SK-N-SH (cell line): ENCODE measurements around the gene SLC28A3. TPM values are rescaled to one million over a fixed set of nuclear protein-coding genes. Genes with fewer than 3 reads are reported as not detected.

ENCODE experiments used
- CTCF ChIA-PET: fragments of 300-600, 350-600 bp; formaldehyde crosslinking; extraction: SDS; loops from one replicate; lab custom pipeline; 2021; lab: Yijun Ruan, JAX
- POLR2A ChIA-PET: fragments of 350-600 bp; sonication (Branson Sonifier 250); formaldehyde crosslinking; extraction: SDS; loops from one replicate; lab custom pipeline; 2020; ENCODE audit warnings: antibody characterized with exemption, inconsistent platforms; lab: Yijun Ruan, JAX
- DNase-seq: peaks from one replicate; pipeline ENCODE4 v3.0.0; 2012
- H2AFZ ChIP-seq: fragments of 200-600 bp; sonication (generic); 2 replicates; pipeline ENCODE4 v1.8.1; 2016; ENCODE audit warnings: antibody characterized with exemption, mild to moderate bottlenecking, low read depth
- H3F3A ChIP-seq: fragments of 200-600 bp; sonication (generic); replicated peaks from 2 replicates; pipeline ENCODE3; 2016; ENCODE audit warnings: antibody characterized with exemption, mild to moderate bottlenecking; ENCODE audit not compliant: insufficient read depth
- H3K27ac ChIP-seq, 2 experiments: fragments of 200-500 bp in 1 of 2; fragments of 200-600 bp in 1 of 2; sonication (Bioruptor generic) in 1 of 2; sonication (generic), shearing (Covaris generic) in 1 of 2; 2 replicates each; pipeline versions ENCODE4 v1.5.1 to v1.6.1; 2014 to 2016; ENCODE audit warnings: low read depth in 2 of 2, inconsistent platforms in 1 of 2, low read length in 1 of 2, mild to moderate bottlenecking in 1 of 2, mixed read lengths in 1 of 2
- H3K27me3 ChIP-seq: fragments of 200-600 bp; sonication (generic), shearing (Covaris generic); 2 replicates; pipeline ENCODE4 v1.6.1; 2016; ENCODE audit warnings: mixed run types; ENCODE audit not compliant: insufficient read depth
- H3K36me3 ChIP-seq, 2 experiments: fragments of 200-500 bp in 1 of 2; fragments of 200-600 bp in 1 of 2; sonication (Bioruptor generic) in 1 of 2; sonication (generic) in 1 of 2; replicated peaks in 1 of 2; 2 replicates each; pipeline versions ENCODE3 to v1.5.1; 2014 to 2016; ENCODE audit warnings: low read length in 1 of 2, mild to moderate bottlenecking in 1 of 2; ENCODE audit not compliant: insufficient read depth in 2 of 2, control insufficient read depth in 1 of 2
- H3K4me1 ChIP-seq, 2 experiments: fragments of 200-500 bp in 1 of 2; fragments of 200-600 bp in 1 of 2; sonication (Bioruptor generic) in 1 of 2; sonication (generic), shearing (Covaris generic) in 1 of 2; 2 replicates each; pipeline versions ENCODE4 v1.5.1 to v1.6.1; 2014 to 2016; ENCODE audit warnings: low read depth in 1 of 2, low read length in 1 of 2, mixed run types in 1 of 2; ENCODE audit not compliant: insufficient read depth in 2 of 2, control insufficient read depth in 1 of 2
- H3K4me2 ChIP-seq: fragments of 200-600 bp; sonication (generic), shearing (Covaris generic); 2 replicates; pipeline ENCODE4 v1.6.1; 2017; ENCODE audit warnings: mixed run types
- H3K4me3 ChIP-seq, 2 experiments: fragments of 200-500 bp in 1 of 2; fragments of 200-600 bp in 1 of 2; sonication (Bioruptor generic) in 1 of 2; sonication (generic), shearing (Covaris generic) in 1 of 2; 2 replicates each; pipeline versions ENCODE4 v1.5.1 to v1.8.1; 2014 to 2016; ENCODE audit warnings: low read depth in 2 of 2, inconsistent platforms in 1 of 2, low read length in 1 of 2, mild to moderate bottlenecking in 1 of 2, mixed read lengths in 1 of 2, moderate library complexity in 1 of 2
- H3K79me2 ChIP-seq: fragments of 200-600 bp; sonication (generic); 2 replicates; pipeline ENCODE4 v1.8.1; 2017; ENCODE audit warnings: mild to moderate bottlenecking; ENCODE audit not compliant: insufficient read depth
- H3K9ac ChIP-seq: fragments of 200-600 bp; sonication (generic); 2 replicates; pipeline ENCODE4 v1.6.1; 2017; ENCODE audit warnings: mixed run types
- H3K9me2 ChIP-seq: fragments of 200-600 bp; sonication (generic); 2 replicates; pipeline ENCODE4 v1.6.1; 2017; ENCODE audit warnings: mixed run types
- H3K9me3 ChIP-seq: fragments of 200-600 bp; sonication (generic); 2 replicates; pipeline ENCODE4 v1.6.1; 2017; ENCODE audit warnings: mixed run types, mild to moderate bottlenecking, moderate library complexity
- H4K20me1 ChIP-seq: fragments of 200-600 bp; sonication (generic); 2 replicates; pipeline ENCODE4 v1.6.1; 2017; ENCODE audit warnings: mild to moderate bottlenecking, mixed run types; ENCODE audit not compliant: insufficient read depth
- CHD2 ChIP-seq: fragments of 150-350 bp; IDR thresholded peaks from 2 replicates; pipeline ENCODE4 v1.6.1; 2018; ENCODE audit warnings: low read length; ENCODE audit not compliant: partially characterized antibody
- CTCF ChIP-seq: fragments of 200-600 bp; sonication (generic); IDR thresholded peaks from 2 replicates; pipeline ENCODE4 v1.6.1; 2017; ENCODE audit warnings: antibody characterized with exemption, mild to moderate bottlenecking, moderate library complexity
- ELF1 ChIP-seq: IDR thresholded peaks from 2 replicates; pipeline ENCODE4 v1.4.0; 2012
- EZH2phosphoT487 ChIP-seq: fragments of 200-600 bp; sonication (generic); IDR thresholded peaks from 2 replicates; pipeline ENCODE4 v1.6.1; 2017; ENCODE audit warnings: low read depth, mixed run types, mild to moderate bottlenecking, antibody characterized with exemption, moderate library complexity, borderline replicate concordance
- FOSL2 ChIP-seq: IDR thresholded peaks from 2 replicates; pipeline ENCODE4 v1.4.0; 2012; ENCODE audit warnings: low read depth, mild to moderate bottlenecking, moderate library complexity, borderline replicate concordance
- GABPA ChIP-seq: IDR thresholded peaks from 2 replicates; pipeline ENCODE4 v1.4.0; 2012; ENCODE audit warnings: low read depth, mild to moderate bottlenecking
- GATA2 ChIP-seq: sonication (generic); formaldehyde crosslinking; IDR thresholded peaks from 2 replicates; pipeline ENCODE4 v1.5.0; 2020; ENCODE audit warnings: mild to moderate bottlenecking, missing genetic modification reagents
- NRF1 ChIP-seq: IDR thresholded peaks from 2 replicates; pipeline ENCODE4 v1.6.1; 2012; ENCODE audit warnings: low read depth, mild to moderate bottlenecking, low read length
- POLR2AphosphoS5 ChIP-seq: IDR thresholded peaks from 2 replicates; pipeline ENCODE4 v1.6.1; 2012; ENCODE audit warnings: low read depth, low read length
- RCOR1 ChIP-seq: fragments of 150-350 bp; IDR thresholded peaks from 2 replicates; pipeline ENCODE4 v1.6.1; 2017; ENCODE audit warnings: antibody characterized with exemption, low read length
- SIN3A ChIP-seq: IDR thresholded peaks from 2 replicates; pipeline ENCODE4 v1.6.1; 2012; ENCODE audit warnings: low read depth, mild to moderate bottlenecking, low read length, moderate library complexity, borderline replicate concordance
- SMC3 ChIP-seq: IDR thresholded peaks from 2 replicates; pipeline ENCODE4 v1.6.1; 2012; ENCODE audit warnings: low read depth, low read length, improper control_type of control experiment
- TEAD4 ChIP-seq: IDR thresholded peaks from 2 replicates; pipeline ENCODE4 v1.4.0; 2012; ENCODE audit warnings: mild to moderate bottlenecking, borderline replicate concordance; ENCODE audit not compliant: insufficient read depth
- YY1 ChIP-seq: IDR thresholded peaks from 2 replicates; pipeline ENCODE4 v1.4.0; 2012; ENCODE audit warnings: low read depth, mild to moderate bottlenecking
- WGBS: methylation state at CpG from one replicate; pipeline ENCODE4 v1.1.6; 2017; ENCODE audit warnings: low lambda C conversion rate; 5-methylcytosine and 5-hydroxymethylcytosine counted together
- polyA plus RNA-seq, 3 experiments: library from polyadenylated mRNA; depleted of rRNA; stranded (reverse); fragments of >200 nt; gene quantifications; 2 replicates each; pipeline ENCODE4 v1.2.3, GENCODE V29; 2012
- TF ChIP-seq, protein P1 (sequence below): fragments of 150-350 bp; IDR thresholded peaks from 2 replicates; pipeline ENCODE4 v1.6.1; 2016; ENCODE audit warnings: mild to moderate bottlenecking, low read depth, low read length
- TF ChIP-seq, protein P2 (sequence below): fragments of 150-350 bp; IDR thresholded peaks from 2 replicates; pipeline ENCODE4 v1.6.1; 2017; ENCODE audit warnings: antibody characterized with exemption, low read length, low read depth, borderline replicate concordance
- TF ChIP-seq, protein P3 (sequence below): IDR thresholded peaks from 2 replicates; pipeline ENCODE4 v1.6.1; 2012; ENCODE audit warnings: mild to moderate bottlenecking, low read depth, low read length, moderate library complexity
- TF ChIP-seq, protein P4 (sequence below): IDR thresholded peaks from 2 replicates; pipeline ENCODE4; 2012

The SLC28A3 gene
- polyA plus RNA-seq, 1 of the 3 experiments (the other 2 are of a cell fraction) = 0.23 TPM

DNA sequence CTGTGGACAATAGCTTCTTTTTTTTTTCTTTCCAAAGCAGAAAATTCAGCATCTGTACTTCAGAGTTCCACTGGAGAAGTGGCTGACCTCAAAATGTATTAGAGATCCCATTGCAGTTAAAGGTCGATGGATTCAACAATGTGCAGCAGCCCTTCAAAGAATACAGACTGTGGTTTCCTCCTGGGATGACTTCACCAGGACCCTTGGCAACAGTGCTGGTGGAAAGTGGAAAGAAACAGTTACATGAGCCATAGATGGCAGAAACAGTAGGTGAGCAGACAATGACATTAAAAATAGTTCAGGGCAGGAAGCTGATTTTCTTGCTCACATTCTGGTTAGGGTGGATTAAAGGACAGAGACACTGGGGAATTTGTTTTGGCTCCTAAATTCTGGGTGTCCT, 62.4 kb downstream of the SLC28A3 start:
- H3K4me3 ChIP-seq = no peak overlapping the region
- no peak overlapping the region for H2AFZ ChIP-seq
- H3F3A ChIP-seq = no peaks in the 10 kb centered on the region
- peak overlapping the region in 1 of 2 experiments; percentile 19; a peak in 1 of 4 replicates for H3K27ac ChIP-seq
- H3K4me2 ChIP-seq = no peak overlapping the region
- H3K9ac ChIP-seq = no peak overlapping the region
- no peaks in the 10 kb centered on the region for H3K9me3 ChIP-seq
- POLR2A ChIA-PET = no interaction called here
- TF ChIP-seq NRF1 (no peak), YY1 (no peak), SIN3A (no peak), TEAD4 (no peak), GATA2 (CRISPR knock-in tag) (no peak), GABPA (no peak), POLR2AphosphoS5 (no peak)
- TF ChIP-seq, protein P1, sequence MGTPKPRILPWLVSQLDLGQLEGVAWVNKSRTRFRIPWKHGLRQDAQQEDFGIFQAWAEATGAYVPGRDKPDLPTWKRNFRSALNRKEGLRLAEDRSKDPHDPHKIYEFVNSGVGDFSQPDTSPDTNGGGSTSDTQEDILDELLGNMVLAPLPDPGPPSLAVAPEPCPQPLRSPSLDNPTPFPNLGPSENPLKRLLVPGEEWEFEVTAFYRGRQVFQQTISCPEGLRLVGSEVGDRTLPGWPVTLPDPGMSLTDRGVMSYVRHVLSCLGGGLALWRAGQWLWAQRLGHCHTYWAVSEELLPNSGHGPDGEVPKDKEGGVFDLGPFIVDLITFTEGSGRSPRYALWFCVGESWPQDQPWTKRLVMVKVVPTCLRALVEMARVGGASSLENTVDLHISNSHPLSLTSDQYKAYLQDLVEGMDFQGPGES = no peak
- TF ChIP-seq, all 33 proteins: peak for 0
- 0 out of 4 replicates have a peak, but pooled peaks cover 0 to 7% of the 10 kb centered on the region in 2 experiments for H3K4me1 ChIP-seq
- no peaks in the 10 kb centered on the region for H3K79me2 ChIP-seq
- no peaks in the 10 kb centered on the region for H3K27me3 ChIP-seq
- no peaks in the 10 kb centered on the region for H3K36me3 ChIP-seq
- no peaks in the 10 kb centered on the region for H3K9me2 ChIP-seq
- 68% methylated on average over 1 of the region's 1 CpG for WGBS
- H4K20me1 ChIP-seq = no peaks in the 10 kb centered on the region
- CTCF ChIA-PET = interaction anchor here (2.0 to 2.9 kb wide), 2 partner anchors 17 to 341 kb away, joined by 7 to 15 read pairs; no protein-coding TSS in a partner anchor
- DNase-seq = no peak

GRCh38 chr9:84277646-84278045, 62.9 kb downstream of the SLC28A3 start:
- CTCF ChIA-PET = interaction anchor here (2.0 to 2.9 kb wide), 2 partner anchors 17 to 340 kb away, joined by 7 to 15 read pairs; no protein-coding TSS in a partner anchor
- Histone ChIP-seq H3K79me2 (no peaks in the 10 kb centered on the region), H3F3A (no peaks in the 10 kb centered on the region), H3K9me2 (no peaks in the 10 kb centered on the region), H3K27ac (0 out of 4 replicates have a peak overlapping the region, but pooled peaks of 1 of the 2 experiments have one; percentile 19), H2AFZ (no peak overlapping the region), H3K4me1 (0 out of 4 replicates have a peak, but pooled peaks cover 0 to 7% of the 10 kb centered on the region in 2 experiments), H4K20me1 (no peaks in the 10 kb centered on the region), H3K27me3 (no peaks in the 10 kb centered on the region), H3K9ac (no peak overlapping the region), H3K4me3 (no peak overlapping the region), H3K36me3 (no peaks in the 10 kb centered on the region), H3K4me2 (no peak overlapping the region), H3K9me3 (no peaks in the 10 kb centered on the region)
- DNase-seq = no peak
- WGBS = 76% methylated on average over 3 of the region's 3 CpGs
- POLR2A ChIA-PET = no interaction called here
- TF ChIP-seq, protein P2, sequence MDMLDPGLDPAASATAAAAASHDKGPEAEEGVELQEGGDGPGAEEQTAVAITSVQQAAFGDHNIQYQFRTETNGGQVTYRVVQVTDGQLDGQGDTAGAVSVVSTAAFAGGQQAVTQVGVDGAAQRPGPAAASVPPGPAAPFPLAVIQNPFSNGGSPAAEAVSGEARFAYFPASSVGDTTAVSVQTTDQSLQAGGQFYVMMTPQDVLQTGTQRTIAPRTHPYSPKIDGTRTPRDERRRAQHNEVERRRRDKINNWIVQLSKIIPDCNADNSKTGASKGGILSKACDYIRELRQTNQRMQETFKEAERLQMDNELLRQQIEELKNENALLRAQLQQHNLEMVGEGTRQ = no peak
- TF ChIP-seq SMC3 = no peak
- no peak for TF ChIP-seq RCOR1
- no peak for TF ChIP-seq FOSL2
- no peak for TF ChIP-seq NRF1
- TF ChIP-seq EZH2phosphoT487 = no peak
- no peak for TF ChIP-seq ELF1
- TF ChIP-seq, protein P3, sequence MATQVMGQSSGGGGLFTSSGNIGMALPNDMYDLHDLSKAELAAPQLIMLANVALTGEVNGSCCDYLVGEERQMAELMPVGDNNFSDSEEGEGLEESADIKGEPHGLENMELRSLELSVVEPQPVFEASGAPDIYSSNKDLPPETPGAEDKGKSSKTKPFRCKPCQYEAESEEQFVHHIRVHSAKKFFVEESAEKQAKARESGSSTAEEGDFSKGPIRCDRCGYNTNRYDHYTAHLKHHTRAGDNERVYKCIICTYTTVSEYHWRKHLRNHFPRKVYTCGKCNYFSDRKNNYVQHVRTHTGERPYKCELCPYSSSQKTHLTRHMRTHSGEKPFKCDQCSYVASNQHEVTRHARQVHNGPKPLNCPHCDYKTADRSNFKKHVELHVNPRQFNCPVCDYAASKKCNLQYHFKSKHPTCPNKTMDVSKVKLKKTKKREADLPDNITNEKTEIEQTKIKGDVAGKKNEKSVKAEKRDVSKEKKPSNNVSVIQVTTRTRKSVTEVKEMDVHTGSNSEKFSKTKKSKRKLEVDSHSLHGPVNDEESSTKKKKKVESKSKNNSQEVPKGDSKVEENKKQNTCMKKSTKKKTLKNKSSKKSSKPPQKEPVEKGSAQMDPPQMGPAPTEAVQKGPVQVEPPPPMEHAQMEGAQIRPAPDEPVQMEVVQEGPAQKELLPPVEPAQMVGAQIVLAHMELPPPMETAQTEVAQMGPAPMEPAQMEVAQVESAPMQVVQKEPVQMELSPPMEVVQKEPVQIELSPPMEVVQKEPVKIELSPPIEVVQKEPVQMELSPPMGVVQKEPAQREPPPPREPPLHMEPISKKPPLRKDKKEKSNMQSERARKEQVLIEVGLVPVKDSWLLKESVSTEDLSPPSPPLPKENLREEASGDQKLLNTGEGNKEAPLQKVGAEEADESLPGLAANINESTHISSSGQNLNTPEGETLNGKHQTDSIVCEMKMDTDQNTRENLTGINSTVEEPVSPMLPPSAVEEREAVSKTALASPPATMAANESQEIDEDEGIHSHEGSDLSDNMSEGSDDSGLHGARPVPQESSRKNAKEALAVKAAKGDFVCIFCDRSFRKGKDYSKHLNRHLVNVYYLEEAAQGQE = no peak
- TF ChIP-seq, protein P4, sequence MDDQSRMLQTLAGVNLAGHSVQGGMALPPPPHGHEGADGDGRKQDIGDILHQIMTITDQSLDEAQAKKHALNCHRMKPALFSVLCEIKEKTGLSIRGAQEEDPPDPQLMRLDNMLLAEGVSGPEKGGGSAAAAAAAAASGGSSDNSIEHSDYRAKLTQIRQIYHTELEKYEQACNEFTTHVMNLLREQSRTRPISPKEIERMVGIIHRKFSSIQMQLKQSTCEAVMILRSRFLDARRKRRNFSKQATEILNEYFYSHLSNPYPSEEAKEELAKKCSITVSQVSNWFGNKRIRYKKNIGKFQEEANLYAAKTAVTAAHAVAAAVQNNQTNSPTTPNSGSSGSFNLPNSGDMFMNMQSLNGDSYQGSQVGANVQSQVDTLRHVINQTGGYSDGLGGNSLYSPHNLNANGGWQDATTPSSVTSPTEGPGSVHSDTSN = no peak
- no peak for TF ChIP-seq SIN3A
- TF ChIP-seq CHD2 = no peak
- TF ChIP-seq YY1 = no peak
- no peak for TF ChIP-seq CTCF
